Hepatocyte (in vitro differentiated cells): ENCODE results near the gene SNF8. TPM values are rescaled to one million over a fixed set of nuclear protein-coding genes. Genes with fewer than 3 reads are reported as not detected.

ENCODE experiments used
- DNase-seq: peaks from one replicate; pipeline ENCODE4 v3.0.0-alpha.2; 2016; ENCODE audit warnings: low spot score
- H2AFZ ChIP-seq: fragments of 200-600 bp; sonication (generic); 2 replicates; pipeline ENCODE4 v1.6.0; 2016; ENCODE audit warnings: antibody characterized with exemption, mild to moderate bottlenecking
- H3K27ac ChIP-seq: fragments of 200-600 bp; sonication (generic); 2 replicates; pipeline ENCODE4 v1.5.1; 2016; ENCODE audit warnings: mild to moderate bottlenecking
- H3K27me3 ChIP-seq: fragments of 200-600 bp; sonication (generic); 2 replicates; pipeline ENCODE4 v1.6.1; 2016
- H3K36me3 ChIP-seq: fragments of 200-600 bp; sonication (generic); replicated peaks from 2 replicates; pipeline ENCODE4 v1.5.1; 2016; ENCODE audit warnings: low read depth; ENCODE audit not compliant: insufficient read depth
- H3K4me1 ChIP-seq: fragments of 200-600 bp; sonication (generic); 2 replicates; pipeline ENCODE4 v1.5.1; 2016; ENCODE audit warnings: mild to moderate bottlenecking, moderate library complexity; ENCODE audit not compliant: insufficient read depth
- H3K4me2 ChIP-seq: fragments of 200-600 bp; sonication (generic); 2 replicates; pipeline ENCODE4 v1.6.0; 2016
- H3K4me3 ChIP-seq: fragments of 200-600 bp; sonication (generic); 2 replicates; pipeline ENCODE4 v1.5.1; 2016; ENCODE audit warnings: mild to moderate bottlenecking
- H3K79me2 ChIP-seq: fragments of 200-600 bp; sonication (generic); 2 replicates; pipeline ENCODE4 v1.6.0; 2017; ENCODE audit warnings: mild to moderate bottlenecking
- H3K9me2 ChIP-seq: fragments of 200-600 bp; sonication (generic); replicated peaks from 2 replicates; pipeline ENCODE4 v1.6.0; 2017; ENCODE audit warnings: mild to moderate bottlenecking; ENCODE audit not compliant: insufficient read depth
- H3K9me3 ChIP-seq: fragments of 200-600 bp; sonication (generic); 2 replicates; pipeline ENCODE4 v1.5.1; 2016; ENCODE audit warnings: low read depth, mild to moderate bottlenecking
- H4K20me1 ChIP-seq: fragments of 200-600 bp; sonication (generic); 2 replicates; pipeline ENCODE4 v1.6.0; 2016; ENCODE audit warnings: mild to moderate bottlenecking; ENCODE audit not compliant: insufficient read depth, poor library complexity, severe bottlenecking
- EZH2 ChIP-seq: fragments of 200-600 bp; sonication (generic); IDR thresholded peaks from 2 replicates; pipeline ENCODE4 v1.6.1; 2016; ENCODE audit warnings: antibody characterized with exemption, mild to moderate bottlenecking, borderline replicate concordance
- EZH2phosphoT487 ChIP-seq: fragments of 200-600 bp; sonication (generic); IDR thresholded peaks from one replicate; pipeline ENCODE4 v1.6.1; 2018; ENCODE audit warnings: antibody characterized with exemption, mild to moderate bottlenecking, low read depth, moderate library complexity; ENCODE audit not compliant: unreplicated experiment, severe bottlenecking
- WGBS: methylation state at CpG from one replicate; pipeline ENCODE4 v1.1.6; 2016; ENCODE audit warnings: low lambda C conversion rate; ENCODE audit errors: missing lambda C conversion rate; 5-methylcytosine and 5-hydroxymethylcytosine counted together
- polyA plus RNA-seq: library from polyadenylated mRNA; unstranded; fragments of >200 nt; fragmentation: Nextera tagmentation; extraction: Ambion mirVana; gene quantifications from 2 replicates; pipeline ENCODE4 v1.2.1, GENCODE V29; 2016
- small RNA-seq: library from RNA; depleted of rRNA; stranded (forward); fragments of <200 nt; gene quantifications from one replicate; pipeline ENCODE3, GENCODE V24; 2014
- total RNA-seq: library from RNA; depleted of rRNA; stranded (reverse); fragments of >200 nt; gene quantifications from 2 replicates; pipeline ENCODE4 v1.2.3, GENCODE V29; 2014
- TF ChIP-seq, protein P1 (sequence below): fragments of 200-600 bp; sonication (generic); IDR thresholded peaks from 2 replicates; pipeline ENCODE4 v1.5.1; 2016; ENCODE audit warnings: antibody characterized with exemption, mild to moderate bottlenecking; ENCODE audit not compliant: poor library complexity

SNF8 gene
- total and polyA plus RNA-seq, 2 experiments from 2014 or later, result 101 to 195 TPM

DNA sequence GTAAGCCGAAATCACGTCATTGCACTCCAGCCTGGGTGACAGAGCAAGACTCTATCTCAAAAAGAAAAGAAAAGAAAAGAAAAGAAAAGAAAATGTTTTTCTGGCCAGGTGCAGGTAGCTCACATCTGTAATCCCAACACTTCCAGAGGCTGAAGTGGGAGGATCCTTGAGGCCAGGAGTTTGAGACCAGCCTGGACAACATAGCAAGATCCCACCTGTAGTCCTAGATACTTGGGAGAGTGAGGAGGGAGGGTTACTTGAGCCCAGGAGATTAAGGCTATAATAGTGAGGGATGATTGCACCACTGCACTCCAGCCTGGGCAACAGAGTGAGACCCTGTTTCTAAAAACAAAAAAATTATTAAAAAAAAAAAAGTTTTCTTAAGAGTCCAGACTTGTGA, 54.6 kb downstream of the SNF8 start:
- no peaks in the 10 kb centered on the region for H3K36me3 ChIP-seq
- no peak for DNase-seq
- H3K9me2 ChIP-seq, result no peaks in the 10 kb centered on the region
- no peak overlapping the region for H3K4me2 ChIP-seq
- TF ChIP-seq EZH2 (no peak), EZH2phosphoT487 (no peak)
- TF ChIP-seq, protein P1, sequence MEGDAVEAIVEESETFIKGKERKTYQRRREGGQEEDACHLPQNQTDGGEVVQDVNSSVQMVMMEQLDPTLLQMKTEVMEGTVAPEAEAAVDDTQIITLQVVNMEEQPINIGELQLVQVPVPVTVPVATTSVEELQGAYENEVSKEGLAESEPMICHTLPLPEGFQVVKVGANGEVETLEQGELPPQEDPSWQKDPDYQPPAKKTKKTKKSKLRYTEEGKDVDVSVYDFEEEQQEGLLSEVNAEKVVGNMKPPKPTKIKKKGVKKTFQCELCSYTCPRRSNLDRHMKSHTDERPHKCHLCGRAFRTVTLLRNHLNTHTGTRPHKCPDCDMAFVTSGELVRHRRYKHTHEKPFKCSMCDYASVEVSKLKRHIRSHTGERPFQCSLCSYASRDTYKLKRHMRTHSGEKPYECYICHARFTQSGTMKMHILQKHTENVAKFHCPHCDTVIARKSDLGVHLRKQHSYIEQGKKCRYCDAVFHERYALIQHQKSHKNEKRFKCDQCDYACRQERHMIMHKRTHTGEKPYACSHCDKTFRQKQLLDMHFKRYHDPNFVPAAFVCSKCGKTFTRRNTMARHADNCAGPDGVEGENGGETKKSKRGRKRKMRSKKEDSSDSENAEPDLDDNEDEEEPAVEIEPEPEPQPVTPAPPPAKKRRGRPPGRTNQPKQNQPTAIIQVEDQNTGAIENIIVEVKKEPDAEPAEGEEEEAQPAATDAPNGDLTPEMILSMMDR, result no peak
- no peak overlapping the region for H3K4me3 ChIP-seq
- H4K20me1 ChIP-seq, result no peaks in the 10 kb centered on the region
- H2AFZ ChIP-seq, result no peak overlapping the region
- H3K27me3 ChIP-seq, result no peaks in the 10 kb centered on the region
- H3K27ac ChIP-seq, result no peak overlapping the region
- no peaks in the 10 kb centered on the region for H3K9me3 ChIP-seq
- peaks cover 17% of the 10 kb centered on the region for H3K79me2 ChIP-seq
- 93% methylated on average over 2 of the region's 2 CpGs for WGBS
- peaks cover 15% of the 10 kb centered on the region for H3K4me1 ChIP-seq

DNA sequence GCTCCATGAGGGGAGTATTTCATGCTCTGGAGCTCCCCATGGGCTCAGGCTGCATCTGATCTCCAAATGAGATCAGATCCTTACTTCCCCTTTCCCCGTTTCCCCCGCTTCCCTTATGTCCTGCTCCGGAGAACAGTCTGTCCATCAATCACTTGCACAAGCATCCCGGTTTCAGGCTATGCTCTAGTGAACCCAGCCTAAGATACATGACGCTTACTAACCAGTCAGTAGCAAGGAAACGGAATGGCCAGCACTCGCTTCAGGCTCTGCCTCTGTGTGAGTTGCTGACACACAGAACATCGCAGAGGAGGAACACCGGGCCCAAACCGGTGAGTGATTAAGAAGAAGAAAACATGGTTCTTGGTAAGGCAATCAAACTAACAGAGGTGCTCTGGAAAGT, 61.5 kb downstream of the SNF8 start:
- Histone ChIP-seq H2AFZ (no peak overlapping the region), H3K36me3 (no peaks in the 10 kb centered on the region), H4K20me1 (no peaks in the 10 kb centered on the region), H3K4me2 (no peak overlapping the region), H3K4me3 (no peak overlapping the region), H3K4me1 (no peaks in the 10 kb centered on the region), H3K27me3 (no peaks in the 10 kb centered on the region), H3K9me3 (no peaks in the 10 kb centered on the region), H3K9me2 (no peaks in the 10 kb centered on the region), H3K79me2 (no peaks in the 10 kb centered on the region), H3K27ac (no peak overlapping the region)
- TF ChIP-seq EZH2phosphoT487 (no peak), EZH2 (no peak)
- TF ChIP-seq, protein P1, result no peak
- DNase-seq, result no peak
- WGBS, result 82% methylated on average over 10 of the region's 10 CpGs

DNA sequence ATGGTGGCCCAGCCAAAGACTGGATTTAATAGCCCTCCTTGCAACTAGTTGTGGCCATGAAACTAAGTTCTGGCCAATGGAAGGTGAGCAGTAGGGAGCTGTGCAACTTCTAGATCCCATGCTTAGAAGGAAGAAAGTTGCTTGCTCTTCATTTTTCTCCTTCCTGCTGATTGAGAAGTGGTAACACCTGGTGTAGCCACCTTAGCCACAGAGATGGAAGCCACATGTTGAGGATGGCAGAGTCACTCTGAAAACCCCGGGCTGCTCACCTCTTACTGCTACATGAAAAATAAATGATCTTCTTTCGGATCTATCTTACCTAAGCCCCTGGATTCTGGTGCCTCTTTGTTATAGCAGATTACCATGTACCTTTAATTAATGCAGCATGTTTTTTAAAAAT, 62.4 kb downstream of the SNF8 start:
- Histone ChIP-seq H4K20me1 (no peaks in the 10 kb centered on the region), H3K27me3 (no peaks in the 10 kb centered on the region), H3K36me3 (no peaks in the 10 kb centered on the region), H3K9me3 (no peaks in the 10 kb centered on the region), H2AFZ (no peak overlapping the region), H3K27ac (no peak overlapping the region), H3K4me2 (no peak overlapping the region), H3K9me2 (no peaks in the 10 kb centered on the region), H3K4me3 (no peak overlapping the region), H3K4me1 (no peaks in the 10 kb centered on the region), H3K79me2 (no peaks in the 10 kb centered on the region)
- no peak for DNase-seq
- TF ChIP-seq EZH2 (no peak), EZH2phosphoT487 (no peak)
- TF ChIP-seq, protein P1, result no peak
- 91% methylated on average over 2 of the region's 2 CpGs for WGBS

Small RNAs within 50 kb of the gene (small RNA-seq; reads per million reads assigned to genes)
- not detected for gene AC068531.1
- gene RF00263, result not detected
- not detected for gene RF01210
- not detected for gene RNU1-42P

Other genes with a start within 250 kb of the SNF8 start
- not detected in 2 replicates for gene PRAC1, start 222.3 kb downstream of the SNF8 start, total RNA-seq
- not detected in 2 replicates for gene PRAC1, start 222.3 kb downstream of the SNF8 start, polyA plus RNA-seq
- gene PRAC2, start 221.7 kb downstream of the SNF8 start, total RNA-seq, result not detected in 2 replicates
- 1.5 TPM in 1 of 2 replicates, not detected in the other for gene PRAC2, start 221.7 kb downstream of the SNF8 start, polyA plus RNA-seq
- 0.13 and 0.20 TPM in 2 replicates for gene HOXB13, start 216.1 kb downstream of the SNF8 start, total RNA-seq
- gene HOXB13, start 216.1 kb downstream of the SNF8 start, polyA plus RNA-seq, result 0.28 and 0.40 TPM in 2 replicates
- 0.28 and 0.30 TPM in 2 replicates for gene TTLL6, start 127.6 kb downstream of the SNF8 start, total RNA-seq
- not detected in 2 replicates for gene TTLL6, start 127.6 kb downstream of the SNF8 start, polyA plus RNA-seq
- gene CALCOCO2, start 113.8 kb downstream of the SNF8 start, total RNA-seq, result 68.8 and 76.3 TPM in 2 replicates
- 63.4 and 79.2 TPM in 2 replicates for gene CALCOCO2, start 113.8 kb downstream of the SNF8 start, polyA plus RNA-seq
- gene ATP5MC1, start 52.1 kb downstream of the SNF8 start, total RNA-seq, result 91.6 and 107 TPM in 2 replicates
- 197 and 223 TPM in 2 replicates for gene ATP5MC1, start 52.1 kb downstream of the SNF8 start, polyA plus RNA-seq
- gene UBE2Z, start 36.4 kb downstream of the SNF8 start, total RNA-seq, result 62.3 and 63.3 TPM in 2 replicates
- gene UBE2Z, start 36.4 kb downstream of the SNF8 start, polyA plus RNA-seq, result 66.7 and 73.7 TPM in 2 replicates
- not detected in 2 replicates for gene GIP, start 23.8 kb upstream of the SNF8 start, total RNA-seq
- gene GIP, start 23.8 kb upstream of the SNF8 start, polyA plus RNA-seq, result 2.3 TPM in 2 replicates
- gene IGF2BP1, start 52.5 kb upstream of the SNF8 start, total RNA-seq, result 42.9 and 50.0 TPM in 2 replicates
- 37.0 and 40.7 TPM in 2 replicates for gene IGF2BP1, start 52.5 kb upstream of the SNF8 start, polyA plus RNA-seq
- 1.3 and 2.2 TPM in 2 replicates for gene B4GALNT2, start 187.9 kb upstream of the SNF8 start, total RNA-seq
- gene B4GALNT2, start 187.9 kb upstream of the SNF8 start, polyA plus RNA-seq, result 0.40 and 0.88 TPM in 2 replicates